Caco-2 (cell line): ENCODE results near the gene GFM1. TPM values are rescaled to one million over a fixed set of nuclear protein-coding genes. Genes with fewer than 3 reads are reported as not detected.

Source experiments
- BruUV-seq: library from RNA; stranded (reverse); fragments of 400-500 nt; replicated peaks from 2 replicates; lab custom pipeline; 2021; lab: Mats Ljungman, UMichigan
- CTCF ChIA-PET: fragments of 300-600 bp; sonication (Branson Sonifier 250); formaldehyde crosslinking; loops from one replicate; lab custom pipeline; 2022; ENCODE audit warnings: antibody characterized with exemption; lab: Charles Lee
- POLR2A ChIA-PET: fragments of 300-600 bp; sonication (Branson Sonifier 250); formaldehyde crosslinking; loops from one replicate; lab custom pipeline; 2022; ENCODE audit warnings: antibody characterized with exemption; lab: Charles Lee
- DNase-seq, 2 experiments: peaks; one replicate each; pipeline versions ENCODE4 v3.0.0 to v3.0.0-alpha.2; 2020 to 2022
- H3K27me3 ChIP-seq: replicated peaks from 2 replicates; pipeline ENCODE4 v1.6.0; 2011; ENCODE audit warnings: low read length; ENCODE audit not compliant: control insufficient read depth, insufficient read depth
- H3K36me3 ChIP-seq: 2 replicates; pipeline ENCODE4 v1.5.1; 2011; ENCODE audit warnings: low read length; ENCODE audit not compliant: control insufficient read depth, insufficient read depth
- H3K4me1 ChIP-seq: fragments of 250-450 bp; sonication (Bioruptor Pico); 2 replicates; pipeline ENCODE4 v1.5.1; 2020; ENCODE audit warnings: mild to moderate bottlenecking
- H3K4me3 ChIP-seq: 2 replicates; pipeline ENCODE4 v1.5.1; 2011; ENCODE audit warnings: low read depth, mild to moderate bottlenecking, control low read depth, low read length
- H3K9me3 ChIP-seq: fragments of 250-450 bp; sonication (Bioruptor Pico); 2 replicates; pipeline ENCODE4 v1.5.1; 2020; ENCODE audit warnings: mild to moderate bottlenecking, moderate library complexity
- H3K27ac Mint-ChIP-seq: one replicate; pipeline ENCODE4 v1.8.0; 2022; ENCODE audit warnings: mixed read lengths; ENCODE audit not compliant: unreplicated experiment
- H3K27me3 Mint-ChIP-seq: one replicate; pipeline ENCODE4 v1.8.0; 2022; ENCODE audit warnings: mixed read lengths; ENCODE audit not compliant: insufficient read depth, unreplicated experiment
- H3K36me3 Mint-ChIP-seq: one replicate; pipeline ENCODE4 v1.8.0; 2022; ENCODE audit warnings: mild to moderate bottlenecking, mixed read lengths; ENCODE audit not compliant: insufficient read depth, unreplicated experiment
- H3K4me1 Mint-ChIP-seq: one replicate; pipeline ENCODE4 v1.8.0; 2022; ENCODE audit warnings: low read depth, mixed read lengths; ENCODE audit not compliant: unreplicated experiment
- H3K4me3 Mint-ChIP-seq: one replicate; pipeline ENCODE4 v1.8.0; 2022; ENCODE audit warnings: mild to moderate bottlenecking, moderate library complexity, mixed read lengths; ENCODE audit not compliant: unreplicated experiment
- H3K9me3 Mint-ChIP-seq: one replicate; pipeline ENCODE4 v1.8.0; 2022; ENCODE audit warnings: mixed read lengths; ENCODE audit not compliant: unreplicated experiment
- intact Hi-C: fragments of 100-400 bp; cut with micrococcal nuclease; formaldehyde crosslinking; loops from one replicate; pipeline ENCODE4 v1.10.0; 2022; ENCODE audit not compliant: unreplicated experiment
- total RNA-seq: library from RNA; stranded (reverse); gene quantifications from 2 replicates; pipeline ENCODE4 v1.2.3, GENCODE V29; 2022
- TF ChIP-seq, protein P1 (sequence below), 2 experiments: fragments of 200-600 bp in 1 of 2; IDR thresholded peaks; 1 replicate in 1 of 2; 2 replicates in 1 of 2; pipeline versions ENCODE4 v1.5.1 to v1.8.0; 2011 to 2022; ENCODE audit warnings: antibody characterized with exemption in 1 of 2, control low read depth in 1 of 2, inconsistent platforms in 1 of 2, low read depth in 1 of 2, low read length in 1 of 2, mild to moderate bottlenecking in 1 of 2, moderate library complexity in 1 of 2; ENCODE audit not compliant: insufficient read depth in 1 of 2, severe bottlenecking in 1 of 2, unreplicated experiment in 1 of 2

The GFM1 gene
- total RNA-seq, 1 experiment from 2014 or later = 58.2 TPM

DNA sequence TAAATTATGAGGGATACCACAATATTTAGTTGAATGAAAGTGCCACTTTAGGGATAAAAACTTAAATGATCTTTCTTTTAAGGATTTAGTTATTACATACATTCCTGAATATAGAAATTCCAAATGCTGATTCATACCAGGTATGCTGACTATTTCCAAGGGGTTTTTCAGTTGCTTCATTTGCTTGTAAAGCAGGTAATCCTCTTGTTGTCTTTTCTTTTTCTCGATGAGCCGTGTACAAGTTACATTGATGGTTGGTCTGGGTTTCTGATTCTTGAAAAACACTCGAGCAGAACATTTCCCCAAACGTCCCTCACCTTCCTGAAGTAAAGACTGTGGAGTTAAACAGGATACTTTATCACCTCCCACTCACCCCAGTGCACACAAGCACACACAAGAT is 66.3 kb downstream of the GFM1 start:
- DNase-seq = no peak
- Mint-ChIP-seq H3K4me3 (no peak overlapping the region), H3K9me3 (no peaks in the 10 kb centered on the region), H3K27ac (no peak overlapping the region), H3K36me3 (peaks cover 22% of the 10 kb centered on the region), H3K27me3 (no peaks in the 10 kb centered on the region), H3K4me1 (no peaks in the 10 kb centered on the region)
- ChIA-PET CTCF (no interaction called here), POLR2A (no interaction called here)
- H3K4me1 ChIP-seq = no peaks in the 10 kb centered on the region
- TF ChIP-seq, protein P1, sequence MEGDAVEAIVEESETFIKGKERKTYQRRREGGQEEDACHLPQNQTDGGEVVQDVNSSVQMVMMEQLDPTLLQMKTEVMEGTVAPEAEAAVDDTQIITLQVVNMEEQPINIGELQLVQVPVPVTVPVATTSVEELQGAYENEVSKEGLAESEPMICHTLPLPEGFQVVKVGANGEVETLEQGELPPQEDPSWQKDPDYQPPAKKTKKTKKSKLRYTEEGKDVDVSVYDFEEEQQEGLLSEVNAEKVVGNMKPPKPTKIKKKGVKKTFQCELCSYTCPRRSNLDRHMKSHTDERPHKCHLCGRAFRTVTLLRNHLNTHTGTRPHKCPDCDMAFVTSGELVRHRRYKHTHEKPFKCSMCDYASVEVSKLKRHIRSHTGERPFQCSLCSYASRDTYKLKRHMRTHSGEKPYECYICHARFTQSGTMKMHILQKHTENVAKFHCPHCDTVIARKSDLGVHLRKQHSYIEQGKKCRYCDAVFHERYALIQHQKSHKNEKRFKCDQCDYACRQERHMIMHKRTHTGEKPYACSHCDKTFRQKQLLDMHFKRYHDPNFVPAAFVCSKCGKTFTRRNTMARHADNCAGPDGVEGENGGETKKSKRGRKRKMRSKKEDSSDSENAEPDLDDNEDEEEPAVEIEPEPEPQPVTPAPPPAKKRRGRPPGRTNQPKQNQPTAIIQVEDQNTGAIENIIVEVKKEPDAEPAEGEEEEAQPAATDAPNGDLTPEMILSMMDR (IDR thresholded peaks at IDR 0.05; ENCODE audit: insufficient read depth in 1 of 2, low read depth in 1 of 2, low read length in 1 of 2, severe bottlenecking in 1 of 2, unreplicated experiment in 1 of 2) = no peak
- H3K9me3 ChIP-seq = no peaks in the 10 kb centered on the region
- no TSS peak for BruUV-seq
- no peaks in the 10 kb centered on the region for H3K27me3 ChIP-seq
- H3K36me3 ChIP-seq = no peaks in the 10 kb centered on the region; the same call in 1 of the 2 replicates
- intact Hi-C loops = no loop called here
- no peak overlapping the region for H3K4me3 ChIP-seq

DNA sequence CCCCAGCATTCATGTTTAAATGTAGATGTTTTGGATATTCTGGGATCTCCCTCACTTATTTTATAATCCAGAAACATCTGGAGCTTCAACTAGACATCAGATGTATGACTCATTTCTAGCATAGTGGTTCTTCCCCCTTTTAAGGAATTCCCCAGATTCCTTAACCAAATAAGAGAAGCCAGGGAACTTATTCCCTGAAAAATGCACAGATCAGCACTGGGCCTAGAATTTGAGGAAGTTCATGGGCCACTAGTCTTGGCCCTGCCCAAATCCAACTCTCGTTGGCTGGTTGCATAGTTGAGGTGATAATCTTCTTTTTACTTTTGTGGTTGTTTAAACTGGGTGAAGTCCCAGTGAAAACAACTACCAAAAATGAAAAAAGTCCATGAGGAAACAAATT is 67.6 kb downstream of the GFM1 start:
- no TSS peak for BruUV-seq
- H3K27ac Mint-ChIP-seq = no peak overlapping the region
- Histone ChIP-seq H3K4me1 (no peaks in the 10 kb centered on the region), H3K9me3 (no peaks in the 10 kb centered on the region), H3K36me3 (no peaks in the 10 kb centered on the region; the same call in 1 of the 2 replicates), H3K27me3 (no peaks in the 10 kb centered on the region), H3K4me3 (no peak overlapping the region)
- TF ChIP-seq, protein P1 (IDR thresholded peaks at IDR 0.05; ENCODE audit: insufficient read depth in 1 of 2, low read depth in 1 of 2, low read length in 1 of 2, severe bottlenecking in 1 of 2, unreplicated experiment in 1 of 2) = no peak
- no peaks in the 10 kb centered on the region for H3K4me1 Mint-ChIP-seq
- H3K27me3 Mint-ChIP-seq = no peaks in the 10 kb centered on the region
- ChIA-PET POLR2A (no interaction called here), CTCF (no interaction called here)
- intact Hi-C loops = no loop called here
- DNase-seq = no peak
- peaks cover 22% of the 10 kb centered on the region for H3K36me3 Mint-ChIP-seq
- H3K9me3 Mint-ChIP-seq = no peaks in the 10 kb centered on the region
- H3K4me3 Mint-ChIP-seq = no peak overlapping the region

DNA sequence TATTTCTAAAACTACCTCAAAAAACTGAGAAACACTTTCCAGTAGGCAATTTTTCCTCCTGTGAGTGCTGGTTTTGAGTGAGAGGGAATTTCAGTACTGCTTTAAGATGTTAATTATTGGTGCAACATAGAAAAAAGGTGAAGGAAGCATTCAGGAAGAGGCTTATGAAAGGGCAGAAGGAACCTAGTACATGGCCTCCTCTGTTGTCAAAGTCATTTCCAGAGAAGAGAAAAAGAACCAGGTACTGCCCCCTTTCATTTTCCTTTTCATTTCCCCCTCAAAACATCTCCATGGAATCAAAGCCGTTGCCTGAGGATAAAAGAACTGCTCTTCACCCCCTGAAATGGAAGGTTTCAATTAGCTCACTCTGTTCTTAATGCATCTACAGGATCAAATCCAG is 68.1 kb downstream of the GFM1 start:
- Histone ChIP-seq H3K36me3 (no peaks in the 10 kb centered on the region; the same call in 1 of the 2 replicates), H3K9me3 (no peaks in the 10 kb centered on the region), H3K4me1 (no peaks in the 10 kb centered on the region), H3K27me3 (no peaks in the 10 kb centered on the region), H3K4me3 (no peak overlapping the region)
- Mint-ChIP-seq H3K4me1 (no peaks in the 10 kb centered on the region), H3K9me3 (no peaks in the 10 kb centered on the region), H3K27ac (no peak overlapping the region), H3K27me3 (no peaks in the 10 kb centered on the region), H3K36me3 (peaks cover 22% of the 10 kb centered on the region), H3K4me3 (no peak overlapping the region)
- ChIA-PET CTCF (no interaction called here), POLR2A (no interaction called here)
- intact Hi-C loops = no loop called here
- DNase-seq = no peak
- no TSS peak for BruUV-seq
- TF ChIP-seq, protein P1 (IDR thresholded peaks at IDR 0.05; ENCODE audit: insufficient read depth in 1 of 2, low read depth in 1 of 2, low read length in 1 of 2, severe bottlenecking in 1 of 2, unreplicated experiment in 1 of 2) = no peak
